Endothelial cell of umbilical vein (primary cell): Measurements from ENCODE around the gene ZNF597. TPM values are rescaled to one million over a fixed set of nuclear protein-coding genes. Genes with fewer than 3 reads are reported as not detected.

ENCODE experiments used
- BruUV-seq: library from RNA; stranded (reverse); fragments of 400-500 nt; replicated peaks from 2 replicates; lab custom pipeline; 2021; lab: Mats Ljungman, UMichigan
- CTCF ChIA-PET: fragments of 300-600, 350-600 bp; sonication (Branson Sonifier 250); formaldehyde crosslinking; loops from one replicate; lab custom pipeline; 2021; ENCODE audit warnings: antibody characterized with exemption, inconsistent platforms; lab: Charles Lee
- POLR2A ChIA-PET: fragments of 300-600, 350-600 bp; sonication (Branson Sonifier 250); formaldehyde crosslinking; loops from one replicate; lab custom pipeline; 2021; ENCODE audit warnings: antibody characterized with exemption, inconsistent platforms; lab: Charles Lee
- DNase-seq: peaks from one replicate; pipeline ENCODE4 v3.0.0-alpha.2; 2011; ENCODE audit warnings: low read depth, low spot score
- FAIRE-seq: peaks from 2 replicates; lab custom pipeline; 2011; peaks lifted over from hg19 to GRCh38; lab: Jason Lieb, UNC
- H2AFZ ChIP-seq: 2 replicates; pipeline ENCODE4 v1.6.0; 2012; ENCODE audit warnings: low read depth, low read length, control low read depth, inconsistent platforms
- H3K27ac ChIP-seq: 2 replicates; pipeline ENCODE4 v1.5.1; 2011; ENCODE audit warnings: low read depth, mild to moderate bottlenecking, control low read depth, low read length, moderate library complexity; ENCODE audit not compliant: insufficient read depth
- H3K27me3 ChIP-seq, 2 experiments: 2 replicates each; pipeline versions ENCODE4 v1.6.0 to v1.6.1; 2011; ENCODE audit warnings: low read length in 2 of 2, mixed read lengths in 1 of 2; ENCODE audit not compliant: control insufficient read depth in 2 of 2, insufficient read depth in 2 of 2
- H3K36me3 ChIP-seq, 2 experiments: 2 replicates in 1 of 2; 3 replicates in 1 of 2; pipeline ENCODE4 v1.5.1; 2011; ENCODE audit warnings: low read length in 2 of 2, mild to moderate bottlenecking in 1 of 2, moderate library complexity in 1 of 2; ENCODE audit not compliant: control insufficient read depth in 2 of 2, insufficient read depth in 2 of 2; ENCODE audit errors: extremely low read depth in 1 of 2
- H3K4me1 ChIP-seq: 3 replicates; pipeline ENCODE4 v1.5.1; 2011; ENCODE audit warnings: mild to moderate bottlenecking, low read length; ENCODE audit not compliant: control insufficient read depth, insufficient read depth; ENCODE audit errors: extremely low read depth
- H3K4me2 ChIP-seq: 2 replicates; pipeline ENCODE4 v1.6.1; 2011; ENCODE audit warnings: low read length, control low read depth, mixed read lengths; ENCODE audit not compliant: insufficient read depth
- H3K4me3 ChIP-seq, 3 experiments: fragments of 200-600 bp in 1 of 3; sonication (generic), shearing (Covaris generic) in 1 of 3; replicated peaks in 1 of 3; 2 replicates each; pipeline ENCODE4 v1.5.1; 2011 to 2016; ENCODE audit warnings: control low read depth in 3 of 3, low read length in 3 of 3, mild to moderate bottlenecking in 2 of 3, inconsistent platforms in 1 of 3, low read depth in 1 of 3, moderate library complexity in 1 of 3; ENCODE audit not compliant: insufficient read depth in 1 of 3
- H3K79me2 ChIP-seq: 2 replicates; pipeline ENCODE4 v1.6.0; 2012; ENCODE audit warnings: low read length, inconsistent platforms; ENCODE audit not compliant: control insufficient read depth, insufficient read depth
- H3K9ac ChIP-seq: replicated peaks from 2 replicates; pipeline ENCODE3; 2011; ENCODE audit warnings: low read length, control low read depth; ENCODE audit not compliant: insufficient read depth; ENCODE audit errors: extremely low read depth
- H3K9me1 ChIP-seq: replicated peaks from 3 replicates; pipeline ENCODE4 v1.6.0; 2011; ENCODE audit warnings: mild to moderate bottlenecking, low read length; ENCODE audit not compliant: control insufficient read depth, insufficient read depth; ENCODE audit errors: extremely low read depth
- H3K9me3 ChIP-seq: replicated peaks from 2 replicates; pipeline ENCODE4 v1.5.1; 2012; ENCODE audit warnings: low read length, inconsistent platforms; ENCODE audit not compliant: control insufficient read depth, insufficient read depth
- H4K20me1 ChIP-seq: replicated peaks from 2 replicates; pipeline ENCODE3; 2011; ENCODE audit warnings: mild to moderate bottlenecking, low read length; ENCODE audit not compliant: control insufficient read depth, insufficient read depth; ENCODE audit errors: extremely low read depth
- EZH2 ChIP-seq: IDR thresholded peaks from 2 replicates; pipeline ENCODE4 v1.6.1; 2012; ENCODE audit warnings: borderline replicate concordance, low read depth, mild to moderate bottlenecking, moderate library complexity, low read length, inconsistent platforms; ENCODE audit not compliant: severe bottlenecking
- FOS ChIP-seq: IDR thresholded peaks from 2 replicates; pipeline ENCODE4 v1.6.1; 2011; ENCODE audit warnings: mild to moderate bottlenecking, low read length, moderate library complexity, borderline replicate concordance; ENCODE audit not compliant: insufficient read depth
- GATA2 ChIP-seq: IDR thresholded peaks from 2 replicates; pipeline ENCODE4 v1.7.0; 2011; ENCODE audit warnings: low read depth, mild to moderate bottlenecking, moderate library complexity, mixed read lengths, low read length; ENCODE audit not compliant: insufficient read length, insufficient read depth
- JUN ChIP-seq: IDR thresholded peaks from 2 replicates; pipeline ENCODE4 v1.6.1; 2011; ENCODE audit warnings: borderline replicate concordance, low read depth; ENCODE audit not compliant: insufficient read length, insufficient read depth
- MAX ChIP-seq: IDR thresholded peaks from 2 replicates; pipeline ENCODE4 v1.6.1; 2011; ENCODE audit not compliant: insufficient read depth, insufficient read length
- MYC ChIP-seq: IDR thresholded peaks from one replicate; pipeline ENCODE4 v1.6.1; 2011; ENCODE audit warnings: mild to moderate bottlenecking, low read depth, low read length
- POLR2A ChIP-seq: IDR thresholded peaks from 2 replicates; pipeline ENCODE4 v1.6.1; 2012; ENCODE audit warnings: low read depth, mild to moderate bottlenecking, control low read depth, low read length
- POLR2AphosphoS5 ChIP-seq: IDR thresholded peaks from 2 replicates; pipeline ENCODE4 v1.6.1; 2012; ENCODE audit warnings: low read depth, mild to moderate bottlenecking, control low read depth, low read length, moderate library complexity; ENCODE audit not compliant: insufficient read depth
- dilution Hi-C: fragments of 300-500 bp; cut with MboI; formaldehyde crosslinking; loops from one replicate; pipeline ENCODE4 v1.15.0; 2019; ENCODE audit warnings: low sequenced_read_pairs; ENCODE audit not compliant: extremely low pct_ligation_motif_present
- intact Hi-C: fragments of 100-400 bp; cut with micrococcal nuclease; formaldehyde crosslinking; loops from one replicate; pipeline ENCODE4 v1.10.0; 2022
- polyA plus RNA-seq, 4 experiments: library from polyadenylated mRNA; depleted of rRNA in 3 of 4; stranded (reverse) in 3 of 4; unstranded in 1 of 4; fragments of >200 nt; gene quantifications; 2 replicates each; pipeline versions ENCODE4 v1.2.1 to v1.2.3, GENCODE V29; 2011 to 2012; ENCODE audit warnings: missing spikeins in 1 of 4
- total RNA-seq: library from RNA; stranded (reverse); gene quantifications from 2 replicates; pipeline ENCODE4 v1.2.3, GENCODE V29; 2021
- TF ChIP-seq, protein P1 (sequence below), 2 donors: IDR thresholded peaks; 1 replicate in 1 of 2; 2 replicates in 1 of 2; pipeline ENCODE4 v1.5.1; 2011; ENCODE audit warnings: low read length in 2 of 2, mild to moderate bottlenecking in 2 of 2, moderate library complexity in 2 of 2, control low read depth in 1 of 2, inconsistent platforms in 1 of 2, low read depth in 1 of 2; ENCODE audit not compliant: insufficient read depth in 1 of 2; ENCODE audit errors: extremely low read depth in 1 of 2

Gene ZNF597
- total and polyA plus RNA-seq, 2 donors (not counting 3 experiments of a cell fraction or from before 2014, with no cell fraction given), result 0.75 to 1.4 TPM

GRCh38 chr16:3467182-3467581 lies 23.9 kb upstream of the ZNF597 start:
- Histone ChIP-seq H3K79me2 (peaks cover 92% of the 10 kb centered on the region), H2AFZ (no peak overlapping the region), H3K9me3 (no peaks in the 10 kb centered on the region), H3K9ac (no peak overlapping the region), H3K4me3 (no peak overlapping the region), H3K4me2 (no peak overlapping the region), H3K27ac (no peak overlapping the region), H4K20me1 (peaks cover 5% of the 10 kb centered on the region), H3K9me1 (no peaks in the 10 kb centered on the region), H3K27me3 (no peaks in the 10 kb centered on the region), H3K4me1 (peaks cover 6% of the 10 kb centered on the region), H3K36me3 (peaks cover 4% of the 10 kb centered on the region in 2 experiments)
- DNase-seq (no peak), FAIRE-seq (no peak)
- ChIA-PET CTCF (no interaction called here), POLR2A (no interaction called here)
- dilution Hi-C loops (no loop called here), intact Hi-C loops (no loop called here)
- no TSS peak for BruUV-seq
- TF ChIP-seq POLR2AphosphoS5, result no peak
- TF ChIP-seq, protein P1, sequence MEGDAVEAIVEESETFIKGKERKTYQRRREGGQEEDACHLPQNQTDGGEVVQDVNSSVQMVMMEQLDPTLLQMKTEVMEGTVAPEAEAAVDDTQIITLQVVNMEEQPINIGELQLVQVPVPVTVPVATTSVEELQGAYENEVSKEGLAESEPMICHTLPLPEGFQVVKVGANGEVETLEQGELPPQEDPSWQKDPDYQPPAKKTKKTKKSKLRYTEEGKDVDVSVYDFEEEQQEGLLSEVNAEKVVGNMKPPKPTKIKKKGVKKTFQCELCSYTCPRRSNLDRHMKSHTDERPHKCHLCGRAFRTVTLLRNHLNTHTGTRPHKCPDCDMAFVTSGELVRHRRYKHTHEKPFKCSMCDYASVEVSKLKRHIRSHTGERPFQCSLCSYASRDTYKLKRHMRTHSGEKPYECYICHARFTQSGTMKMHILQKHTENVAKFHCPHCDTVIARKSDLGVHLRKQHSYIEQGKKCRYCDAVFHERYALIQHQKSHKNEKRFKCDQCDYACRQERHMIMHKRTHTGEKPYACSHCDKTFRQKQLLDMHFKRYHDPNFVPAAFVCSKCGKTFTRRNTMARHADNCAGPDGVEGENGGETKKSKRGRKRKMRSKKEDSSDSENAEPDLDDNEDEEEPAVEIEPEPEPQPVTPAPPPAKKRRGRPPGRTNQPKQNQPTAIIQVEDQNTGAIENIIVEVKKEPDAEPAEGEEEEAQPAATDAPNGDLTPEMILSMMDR (IDR thresholded peaks at IDR 0.05; ENCODE audit: extremely low read depth in 1 of 2, insufficient read depth in 1 of 2, low read depth in 1 of 2, low read length in 2 of 2), result no peak
- TF ChIP-seq POLR2A, result no peak
- TF ChIP-seq EZH2, result no peak
- no peak for TF ChIP-seq MAX
- no peak for TF ChIP-seq MYC
- no peak for TF ChIP-seq GATA2
- TF ChIP-seq JUN, result no peak
- no peak for TF ChIP-seq FOS
